SJCRH30 (cell line): ENCODE measurements around the gene ACVRL1. TPM values are rescaled to one million over a fixed set of nuclear protein-coding genes. Genes with fewer than 3 reads are reported as not detected.
"Not testable (repeated sequence)": the region's sequence is repeated elsewhere in the genome, so short reads cannot be mapped to it uniquely, and the experiment has no call there.

Source experiments
- DNase-seq, 2 experiments: peaks; one replicate each; pipeline ENCODE4 v3.0.0-alpha.2; 2015 to 2020
- H3K27ac ChIP-seq: fragments of 250-450 bp; sonication (Bioruptor Pico); 2 replicates; pipeline ENCODE4 v1.5.1; 2020; ENCODE audit warnings: mild to moderate bottlenecking, moderate library complexity
- H3K27me3 ChIP-seq: fragments of 250-450 bp; sonication (Bioruptor Pico); 2 replicates; pipeline ENCODE4 v1.5.1; 2020; ENCODE audit warnings: mild to moderate bottlenecking, moderate library complexity
- H3K36me3 ChIP-seq: fragments of 250-450 bp; sonication (Bioruptor Pico); 2 replicates; pipeline ENCODE4 v1.5.1; 2020; ENCODE audit warnings: mild to moderate bottlenecking, moderate library complexity
- H3K4me1 ChIP-seq: fragments of 250-450 bp; sonication (Bioruptor Pico); 2 replicates; pipeline ENCODE4 v1.5.1; 2020; ENCODE audit warnings: mild to moderate bottlenecking, moderate library complexity
- H3K4me3 ChIP-seq: fragments of 250-450 bp; sonication (Bioruptor Pico); 2 replicates; pipeline ENCODE4 v1.5.1; 2020; ENCODE audit warnings: mild to moderate bottlenecking, moderate library complexity
- H3K9me3 ChIP-seq: fragments of 250-450 bp; sonication (Bioruptor Pico); replicated peaks from 2 replicates; pipeline ENCODE4 v1.5.1; 2020; ENCODE audit warnings: mild to moderate bottlenecking, moderate library complexity
- total RNA-seq: library from RNA; depleted of rRNA; stranded (reverse); fragments of >200 nt; shearing (Covaris generic); gene quantifications from 2 replicates; pipeline ENCODE4 v1.2.3, GENCODE V29; 2014

Gene ACVRL1
- total RNA-seq, 1 experiment from 2014 or later = 0.36 TPM

DNA sequence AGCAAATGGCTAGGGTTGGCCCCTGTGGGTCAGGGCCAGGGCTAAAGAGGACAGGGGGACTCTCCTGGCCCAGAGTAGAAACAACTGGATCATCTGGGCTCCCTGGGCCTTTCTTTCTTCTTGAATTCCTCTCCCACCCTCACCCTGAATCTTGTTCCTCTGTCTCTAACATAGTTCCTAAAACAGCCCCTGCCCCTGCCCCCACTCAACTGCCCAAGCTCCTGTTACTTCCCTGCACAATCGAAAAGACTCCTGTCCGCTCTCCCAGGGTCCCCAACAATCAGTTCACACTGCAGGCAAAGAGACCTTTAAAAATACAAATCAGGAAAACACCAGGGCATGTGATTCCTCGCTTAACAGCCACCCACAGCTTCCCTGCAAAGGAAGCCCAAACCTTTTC lies 37.4 kb upstream of the ACVRL1 start:
- H3K27me3 ChIP-seq = peaks cover 50% of the 10 kb centered on the region
- no peak overlapping the region for H3K27ac ChIP-seq
- H3K4me3 ChIP-seq = no peak overlapping the region
- H3K36me3 ChIP-seq = no peaks in the 10 kb centered on the region
- 0 out of 2 replicates have a peak, but pooled peaks cover 3% of the 10 kb centered on the region for H3K9me3 ChIP-seq
- no peak for DNase-seq
- H3K4me1 ChIP-seq = no peaks in the 10 kb centered on the region

DNA sequence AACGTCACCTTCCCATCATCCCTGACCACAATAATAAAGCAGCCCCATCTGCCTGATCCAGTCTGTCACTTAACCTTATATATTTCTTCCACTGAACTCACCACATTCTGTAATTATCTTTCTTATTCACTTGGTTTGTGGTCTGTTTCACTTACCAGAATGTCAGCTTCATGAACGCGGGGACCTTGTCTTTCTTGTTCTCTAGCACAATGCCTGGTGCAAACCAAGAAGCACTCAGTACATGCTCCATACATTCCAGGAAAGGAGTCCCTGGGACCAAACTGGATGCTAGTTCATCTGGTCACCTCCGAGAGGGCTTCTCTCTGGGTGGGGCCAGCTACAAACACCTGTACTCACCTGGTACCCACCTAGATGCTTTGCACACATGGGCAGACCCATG lies 36.8 kb upstream of the ACVRL1 start:
- DNase-seq = no peak
- 0 out of 2 replicates have a peak, but pooled peaks cover 3% of the 10 kb centered on the region for H3K9me3 ChIP-seq
- H3K4me1 ChIP-seq = no peaks in the 10 kb centered on the region
- no peaks in the 10 kb centered on the region for H3K36me3 ChIP-seq
- H3K27ac ChIP-seq = no peak overlapping the region
- no peak overlapping the region for H3K4me3 ChIP-seq
- peaks cover 50% of the 10 kb centered on the region for H3K27me3 ChIP-seq

DNA sequence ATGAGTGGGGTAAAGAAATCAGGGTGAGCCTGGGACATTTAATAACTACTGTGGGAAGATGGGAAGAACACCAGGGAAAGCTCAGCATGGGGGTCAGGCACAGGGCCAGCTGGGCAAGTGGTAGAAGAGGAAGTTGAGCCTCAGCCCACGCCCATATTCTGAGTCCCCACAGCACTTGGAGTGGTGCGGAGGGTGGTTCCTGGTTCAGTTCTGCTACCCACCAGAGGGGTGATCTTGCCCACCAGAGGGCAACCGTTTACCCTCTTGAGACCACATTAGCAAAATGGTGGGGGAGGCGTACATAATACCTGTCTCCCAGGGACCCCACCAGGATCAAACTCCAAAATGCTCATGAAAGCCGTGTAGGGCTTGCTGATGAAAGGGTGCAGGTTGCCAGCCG lies 36.2 kb upstream of the ACVRL1 start:
- Histone ChIP-seq H3K27ac (no peak overlapping the region), H3K4me3 (no peak overlapping the region), H3K27me3 (peaks cover 50% of the 10 kb centered on the region), H3K9me3 (0 out of 2 replicates have a peak, but pooled peaks cover 3% of the 10 kb centered on the region), H3K4me1 (no peaks in the 10 kb centered on the region), H3K36me3 (no peaks in the 10 kb centered on the region)
- no peak for DNase-seq

DNA sequence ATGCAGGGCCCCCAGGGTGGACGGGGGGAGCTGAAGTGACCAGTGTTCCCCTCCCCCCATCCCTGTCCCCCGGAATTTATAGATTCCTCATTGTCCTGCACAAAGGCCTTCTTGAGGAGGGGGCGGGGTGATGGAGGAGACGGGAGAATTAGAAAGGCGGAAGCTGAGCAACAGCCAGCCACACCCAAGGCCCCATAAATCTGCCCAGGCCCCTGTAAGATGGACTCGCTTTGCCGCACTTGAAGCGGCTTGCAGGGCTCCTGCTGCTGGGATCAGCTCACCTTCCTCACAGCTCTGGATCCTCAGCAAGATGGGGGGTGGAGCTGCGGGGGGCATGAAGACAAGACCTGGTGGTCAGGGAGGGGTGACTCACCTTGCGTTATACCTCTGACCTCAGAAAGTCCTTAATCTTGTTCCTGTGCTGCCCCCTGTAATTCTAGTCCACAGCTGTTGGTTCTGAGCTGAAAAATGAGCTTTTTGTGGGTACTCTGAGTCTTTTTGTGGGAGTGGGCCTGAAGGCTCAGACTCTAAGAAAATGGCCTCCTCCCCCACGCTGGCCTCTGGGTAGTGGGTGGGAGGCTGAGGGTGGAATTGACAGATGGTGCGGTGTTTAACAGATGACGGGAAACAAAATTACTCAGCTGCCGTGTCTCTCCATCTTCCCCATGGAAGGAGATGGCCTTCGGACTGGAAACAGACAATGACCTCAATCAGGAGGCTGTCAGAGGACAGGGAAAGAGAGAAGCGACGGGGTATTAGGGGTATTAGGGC lies 35.2 kb upstream of the ACVRL1 start:
- H3K36me3 ChIP-seq = no peaks in the 10 kb centered on the region
- H3K9me3 ChIP-seq = 0 out of 2 replicates have a peak, but pooled peaks cover 3% of the 10 kb centered on the region
- no peaks in the 10 kb centered on the region for H3K4me1 ChIP-seq
- no peak for DNase-seq
- H3K27ac ChIP-seq = no peak overlapping the region
- H3K27me3 ChIP-seq = peaks cover 50% of the 10 kb centered on the region
- no peak overlapping the region for H3K4me3 ChIP-seq

DNA sequence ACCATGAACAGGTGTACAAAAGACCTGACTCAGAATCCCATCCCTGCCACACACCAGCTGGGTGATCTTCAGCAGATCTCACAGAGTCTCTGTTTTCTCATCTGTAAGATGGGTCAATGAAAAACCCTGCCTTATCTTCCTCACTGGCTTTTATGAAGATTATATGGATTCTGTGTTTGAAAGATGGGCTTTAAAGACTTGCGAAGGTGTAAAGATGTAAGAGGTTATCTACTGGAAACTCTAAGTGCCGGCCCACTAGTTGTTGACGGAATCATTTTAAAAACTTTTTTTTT lies 34.7 kb upstream of the ACVRL1 start:
- H3K27ac ChIP-seq = no peak overlapping the region
- no peak overlapping the region for H3K4me3 ChIP-seq
- DNase-seq = no peak
- no peaks in the 10 kb centered on the region for H3K4me1 ChIP-seq
- peaks cover 45% of the 10 kb centered on the region for H3K27me3 ChIP-seq
- 0 out of 2 replicates have a peak, but pooled peaks cover 3% of the 10 kb centered on the region for H3K9me3 ChIP-seq
- H3K36me3 ChIP-seq = no peaks in the 10 kb centered on the region

DNA sequence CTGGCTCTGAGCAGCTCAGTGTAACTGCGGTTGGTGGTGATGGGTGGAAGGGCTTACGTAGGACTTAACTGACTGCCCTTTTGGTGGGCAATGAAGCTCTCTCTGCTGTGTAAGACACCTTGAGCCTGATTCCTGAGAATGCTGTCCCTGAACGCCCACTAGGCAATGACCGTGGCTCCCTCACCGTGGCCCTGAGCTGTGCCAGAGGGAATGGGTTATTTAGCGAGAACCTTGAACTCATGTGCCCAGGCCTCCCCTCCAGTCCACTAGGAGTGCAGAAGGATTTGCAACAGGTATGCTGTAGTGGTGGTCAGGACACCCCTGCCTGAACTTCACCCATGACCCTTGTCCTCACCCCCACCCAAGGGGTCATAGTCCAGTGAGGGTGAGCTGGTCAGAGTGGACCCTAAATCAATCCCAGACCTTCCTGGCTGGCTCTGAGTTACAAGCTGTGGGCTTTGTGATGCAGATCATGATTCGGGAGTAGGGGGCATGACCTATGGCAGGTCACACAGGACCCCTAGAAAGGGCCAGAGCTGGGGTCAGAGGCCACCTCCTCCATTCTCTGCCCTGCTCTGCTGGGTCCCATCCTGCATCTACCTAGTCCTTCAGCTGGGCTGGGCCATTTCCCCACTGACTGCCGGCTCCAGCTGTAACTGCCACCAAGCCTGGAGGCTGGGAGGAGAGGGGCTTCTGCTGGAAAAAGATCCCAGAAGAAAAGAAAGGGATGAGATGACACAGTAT lies 33.9 kb upstream of the ACVRL1 start:
- Histone ChIP-seq H3K9me3 (0 out of 2 replicates have a peak, but pooled peaks cover 3% of the 10 kb centered on the region), H3K27me3 (peaks cover 37% of the 10 kb centered on the region), H3K4me1 (no peaks in the 10 kb centered on the region), H3K36me3 (no peaks in the 10 kb centered on the region), H3K4me3 (no peak overlapping the region), H3K27ac (no peak overlapping the region)
- DNase-seq = no peak

DNA sequence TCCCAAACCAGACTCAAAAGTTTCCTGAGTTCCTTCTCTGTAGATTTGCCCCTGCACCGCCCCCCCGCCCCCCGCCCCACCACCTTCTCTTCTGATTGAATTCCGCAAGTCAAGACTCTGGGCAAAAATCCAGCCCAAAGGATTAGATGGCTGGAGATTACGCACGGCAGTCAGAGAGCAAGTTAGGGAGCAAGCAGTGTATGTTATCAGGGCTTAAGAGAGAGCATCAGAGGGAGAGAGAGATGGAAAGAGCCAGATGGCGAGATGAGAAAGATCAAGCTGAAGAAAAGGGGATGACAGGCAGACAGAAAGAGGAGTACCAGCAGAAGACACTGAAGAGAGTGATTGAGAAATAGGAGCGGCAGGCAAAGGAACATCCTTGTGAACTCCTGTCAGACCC lies 33.3 kb upstream of the ACVRL1 start:
- Histone ChIP-seq H3K4me3 (no peak overlapping the region), H3K9me3 (0 out of 2 replicates have a peak, but pooled peaks cover 3% of the 10 kb centered on the region), H3K27ac (no peak overlapping the region), H3K27me3 (peaks cover 32% of the 10 kb centered on the region), H3K4me1 (no peaks in the 10 kb centered on the region), H3K36me3 (no peaks in the 10 kb centered on the region)
- DNase-seq = peak in 1 of 2 experiments; percentile 49

DNA sequence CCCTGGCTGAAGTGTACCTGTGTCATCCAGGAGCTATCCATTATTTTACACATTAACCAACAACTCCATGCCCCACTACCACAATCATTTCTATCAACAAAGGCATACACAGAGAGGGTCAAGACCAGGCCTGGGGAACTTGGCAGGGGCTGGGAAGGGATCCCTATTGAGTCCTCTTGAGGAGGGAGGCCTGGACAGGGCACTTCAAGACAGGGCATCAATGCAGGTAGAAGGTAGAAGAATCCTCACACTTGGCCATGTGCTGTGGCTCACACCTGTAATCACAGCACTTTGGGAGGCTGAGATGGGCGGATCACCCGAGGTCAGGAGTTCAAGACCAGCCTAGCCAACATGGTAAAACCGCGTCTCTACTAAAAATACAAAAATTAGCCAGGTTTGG lies 32.8 kb upstream of the ACVRL1 start:
- H3K27me3 ChIP-seq = peaks cover 28% of the 10 kb centered on the region
- no peaks in the 10 kb centered on the region for H3K4me1 ChIP-seq
- H3K36me3 ChIP-seq = no peaks in the 10 kb centered on the region
- H3K9me3 ChIP-seq = 0 out of 2 replicates have a peak, but pooled peaks cover 3% of the 10 kb centered on the region
- H3K4me3 ChIP-seq = no peak overlapping the region
- no peak for DNase-seq
- H3K27ac ChIP-seq = no peak overlapping the region

DNA sequence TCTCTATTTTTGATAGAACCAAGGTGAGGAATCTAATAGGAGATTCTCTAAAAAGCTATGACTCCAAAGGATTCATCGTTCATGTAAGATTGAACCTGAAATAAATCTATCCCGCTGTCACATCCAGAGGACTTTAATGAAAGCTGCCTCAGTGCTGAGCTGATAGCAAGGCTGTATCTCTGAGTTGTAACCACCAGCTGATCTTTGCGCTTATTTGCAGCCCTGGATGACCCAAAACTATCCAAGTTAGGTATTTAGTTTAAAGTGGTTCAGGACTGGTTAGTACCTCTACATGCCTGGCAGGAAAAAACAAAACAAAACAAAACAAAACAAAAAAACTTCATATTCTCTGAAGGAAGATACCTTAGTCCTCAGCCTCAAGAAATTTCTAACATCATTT lies 28.2 kb upstream of the ACVRL1 start:
- Histone ChIP-seq H3K27ac (no peak overlapping the region), H3K27me3 (no peaks in the 10 kb centered on the region), H3K36me3 (no peaks in the 10 kb centered on the region), H3K4me3 (no peak overlapping the region), H3K4me1 (no peaks in the 10 kb centered on the region), H3K9me3 (no peaks in the 10 kb centered on the region)
- no peak for DNase-seq

DNA sequence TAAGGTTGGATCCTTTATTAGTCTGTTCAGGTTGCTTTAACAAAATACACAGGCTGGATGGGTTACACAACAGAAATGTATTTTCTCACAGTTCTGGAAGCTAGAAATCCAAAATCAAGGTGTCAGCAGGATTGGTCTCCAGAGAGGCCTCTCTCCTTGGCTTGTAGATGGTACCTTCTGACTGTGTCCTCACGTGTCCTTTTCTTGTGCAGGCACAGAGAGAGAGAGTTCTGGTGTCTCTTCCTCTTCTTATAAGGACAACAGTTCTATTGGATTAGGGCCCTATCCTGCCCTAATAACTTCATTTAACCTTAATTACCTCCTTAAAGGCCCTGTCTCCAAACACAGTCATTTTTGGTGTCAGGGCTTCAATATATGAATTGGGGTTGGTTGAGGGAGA lies 24.0 kb upstream of the ACVRL1 start:
- H3K27ac ChIP-seq = no peak overlapping the region
- H3K4me1 ChIP-seq = no peaks in the 10 kb centered on the region
- DNase-seq = no peak
- H3K36me3 ChIP-seq = no peaks in the 10 kb centered on the region
- H3K9me3 ChIP-seq = no peaks in the 10 kb centered on the region
- H3K27me3 ChIP-seq = no peaks in the 10 kb centered on the region; the same call in 1 of the 2 replicates
- H3K4me3 ChIP-seq = no peak overlapping the region

DNA sequence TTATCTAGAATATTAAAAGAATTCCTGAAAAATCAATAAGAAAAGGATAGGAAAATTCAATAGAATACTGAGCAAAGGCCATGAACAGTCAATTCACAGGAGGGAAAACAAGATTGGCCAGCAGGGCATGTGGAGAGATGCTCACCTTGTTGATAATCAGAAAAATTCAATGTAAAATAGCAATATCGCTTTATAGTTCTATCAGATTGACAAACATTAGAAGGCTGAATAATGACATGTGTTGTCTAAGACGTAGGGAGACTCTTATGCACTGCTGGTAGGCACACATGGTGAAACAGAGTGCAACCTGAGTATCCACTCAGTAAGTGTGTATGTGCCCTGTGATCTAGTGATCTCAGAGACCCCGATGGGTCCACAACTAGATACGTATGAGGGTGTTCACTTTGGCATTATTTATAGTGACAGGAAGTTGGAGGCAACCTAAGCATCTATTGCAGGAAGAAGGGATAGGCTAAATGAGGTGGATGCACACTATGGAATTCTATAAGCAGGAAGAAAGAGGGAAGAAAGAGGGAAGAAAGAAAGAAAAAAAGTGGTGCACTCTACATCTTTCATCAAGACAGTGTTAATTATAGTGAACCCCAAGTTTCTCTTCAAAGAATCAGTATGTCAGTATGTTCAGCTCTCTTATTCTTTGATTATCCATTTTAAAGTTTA lies 23.2 kb upstream of the ACVRL1 start:
- H3K9me3 ChIP-seq = no peaks in the 10 kb centered on the region
- no peaks in the 10 kb centered on the region for H3K36me3 ChIP-seq
- H3K4me3 ChIP-seq = no peak overlapping the region
- peaks cover under 1% of the 10 kb centered on the region; the same call in 1 of the 2 replicates for H3K27me3 ChIP-seq
- no peaks in the 10 kb centered on the region for H3K4me1 ChIP-seq
- H3K27ac ChIP-seq = no peak overlapping the region
- no peak for DNase-seq

DNA sequence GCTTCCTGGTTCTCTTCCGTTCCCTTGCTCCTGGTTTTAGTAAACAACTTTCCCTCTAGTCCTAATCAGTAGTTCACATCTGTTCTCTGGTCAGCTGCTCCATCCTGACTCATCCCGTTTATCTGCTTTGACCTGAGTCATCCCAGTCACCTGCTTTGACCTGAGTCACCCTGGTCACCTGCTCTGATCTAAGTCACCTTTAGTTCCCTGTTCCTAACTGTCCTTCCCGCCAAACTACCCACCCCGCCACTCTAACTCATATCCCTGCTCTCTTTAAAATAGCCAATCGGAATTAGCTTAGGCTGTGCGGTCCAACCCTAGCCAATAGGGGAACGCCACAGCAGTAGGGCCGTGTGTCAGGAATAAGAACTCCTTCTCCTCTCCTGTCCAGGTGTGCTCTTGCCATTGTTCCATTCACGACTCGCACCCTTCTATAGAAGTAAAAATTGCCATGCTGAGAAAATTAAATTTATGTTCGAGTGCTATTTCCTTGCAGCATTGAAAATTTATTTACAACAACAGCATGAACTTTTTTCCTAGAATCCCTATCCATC lies 22.6 kb upstream of the ACVRL1 start:
- DNase-seq = no peak
- H3K4me1 ChIP-seq = no peaks in the 10 kb centered on the region
- H3K4me3 ChIP-seq = no peak overlapping the region
- peaks cover 6% of the 10 kb centered on the region; the same call in 1 of the 2 replicates for H3K27me3 ChIP-seq
- H3K36me3 ChIP-seq = no peaks in the 10 kb centered on the region
- no peaks in the 10 kb centered on the region for H3K9me3 ChIP-seq
- H3K27ac ChIP-seq = no peak overlapping the region

DNA sequence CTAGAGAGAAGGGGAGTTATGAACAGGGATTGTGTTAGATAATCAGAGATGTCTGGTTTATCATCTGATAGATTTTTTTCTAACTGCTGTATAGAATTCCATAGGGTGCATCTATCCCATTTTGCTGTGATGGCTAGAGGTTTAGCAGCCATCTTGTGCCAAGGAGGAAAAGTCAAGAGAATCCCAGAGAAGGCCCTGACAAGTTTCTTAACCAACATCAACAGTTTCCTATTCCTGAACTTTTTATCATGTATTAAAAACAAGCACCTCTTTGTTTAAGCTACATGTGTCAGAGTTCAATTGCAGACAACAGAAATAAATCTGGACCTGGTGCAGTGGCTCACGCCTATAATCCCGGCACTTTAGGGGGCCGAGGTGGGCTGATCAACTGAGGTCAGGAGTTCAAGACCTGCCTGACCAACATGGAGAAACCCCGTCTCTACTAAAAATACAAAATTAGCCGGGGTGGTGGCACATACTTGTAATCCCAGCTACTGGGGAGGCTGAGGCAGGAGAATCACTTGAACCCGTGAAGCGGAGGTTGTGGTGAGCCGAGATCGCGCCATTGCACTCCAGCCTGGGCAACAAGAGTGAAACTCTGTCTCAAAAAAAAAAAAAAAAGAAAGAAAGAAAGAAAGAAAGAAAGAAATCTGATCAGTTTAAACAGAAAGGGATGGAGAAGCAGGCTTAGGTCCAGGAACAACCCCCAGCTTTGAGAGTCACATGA lies 21.8 kb upstream of the ACVRL1 start:
- not testable (repeated sequence) for H3K9me3 ChIP-seq, DNase-seq, H3K27ac ChIP-seq, H3K36me3 ChIP-seq, H3K27me3 ChIP-seq, H3K4me3 ChIP-seq, H3K4me1 ChIP-seq

DNA sequence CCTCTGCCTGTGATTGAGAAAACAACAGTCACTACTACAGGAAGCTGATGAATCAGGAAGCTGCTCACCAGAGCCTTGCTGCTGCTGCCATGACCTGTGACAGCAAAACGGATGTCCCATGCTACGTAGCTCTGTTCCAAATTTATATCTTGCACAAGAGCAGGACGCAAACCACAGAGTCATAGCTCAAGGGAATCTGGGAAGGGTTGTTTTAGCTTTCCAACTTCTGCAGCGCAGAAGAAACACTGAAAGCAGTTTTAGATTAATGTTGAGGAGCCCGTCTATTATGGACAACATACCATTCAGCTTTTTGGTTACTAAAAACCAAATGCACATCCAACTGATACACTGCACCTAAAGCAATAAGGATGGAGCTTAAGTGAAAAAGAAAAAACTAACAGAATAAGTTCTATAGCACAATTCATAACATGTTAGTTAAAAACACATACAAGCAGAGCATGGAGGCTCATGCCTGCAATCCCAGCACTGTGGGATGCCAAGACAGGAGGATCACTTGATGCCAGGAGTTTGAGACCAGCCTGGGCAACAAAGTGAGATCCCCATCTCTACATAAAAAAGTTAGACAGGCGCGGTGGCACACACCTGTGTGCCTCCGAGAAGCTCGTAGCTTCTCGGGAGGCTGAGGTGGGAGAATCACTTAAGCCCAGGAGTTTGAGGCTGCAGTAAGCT lies 21.1 kb upstream of the ACVRL1 start:
- no peaks in the 10 kb centered on the region for H3K4me1 ChIP-seq
- no peak for DNase-seq
- H3K27me3 ChIP-seq = peaks cover 9% of the 10 kb centered on the region; the same call in 1 of the 2 replicates
- H3K27ac ChIP-seq = no peak overlapping the region
- no peaks in the 10 kb centered on the region for H3K9me3 ChIP-seq
- no peak overlapping the region for H3K4me3 ChIP-seq
- no peaks in the 10 kb centered on the region for H3K36me3 ChIP-seq
